ENCODE measurements around the gene RBFOX2.

Gene RBFOX2

DNA sequence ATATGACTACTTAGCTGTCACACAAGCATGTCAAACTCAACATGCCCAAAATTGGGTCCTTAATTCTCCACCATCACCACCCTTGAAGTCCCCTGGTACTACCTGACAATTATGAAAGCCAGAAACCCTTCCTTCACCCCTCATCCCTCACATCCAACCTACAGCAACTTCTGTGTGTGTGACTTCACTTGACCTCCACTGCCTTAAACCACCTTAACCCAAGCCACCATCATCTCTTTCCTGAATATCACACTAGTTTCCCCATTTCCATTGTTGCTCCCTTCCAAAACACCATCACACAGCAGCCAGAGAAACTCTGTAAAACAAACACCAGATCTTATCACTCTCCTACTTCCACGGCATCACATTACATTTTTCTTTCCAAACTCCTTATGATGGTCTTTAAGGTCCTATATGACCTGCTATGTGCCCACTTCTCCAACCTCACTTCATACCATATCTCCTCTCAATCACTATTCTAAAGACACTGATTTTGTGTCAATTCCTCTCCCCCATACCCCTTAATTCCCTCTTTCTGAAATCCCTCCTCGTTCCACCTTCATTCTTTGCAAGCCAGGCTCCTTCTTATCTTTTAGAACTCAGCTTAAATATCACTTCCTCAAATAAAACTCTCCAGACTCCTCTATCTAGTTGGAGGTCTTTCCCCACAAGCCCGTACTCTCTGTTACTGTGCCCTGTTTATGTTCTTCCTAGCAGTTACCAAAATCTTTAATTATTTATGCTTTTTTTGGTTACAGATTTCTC is 124.9 kb downstream of the RBFOX2 start:
- Mint-ChIP-seq H3K9me3 (no peaks in the 10 kb centered on the region), H3K4me3 (peak overlapping the region in 1 of 3 experiments; percentile 1), H3K36me3 (ENCODE audit: low read depth) (no peaks in the 10 kb centered on the region), H3K27me3 (ENCODE audit: low read depth) (no peaks in the 10 kb centered on the region), H3K4me1 (peaks cover 56% of the 10 kb centered on the region), H3K27ac (peak overlapping the region; percentile 33 to 51 (median 36))
- TF ChIP-seq, protein P1, sequence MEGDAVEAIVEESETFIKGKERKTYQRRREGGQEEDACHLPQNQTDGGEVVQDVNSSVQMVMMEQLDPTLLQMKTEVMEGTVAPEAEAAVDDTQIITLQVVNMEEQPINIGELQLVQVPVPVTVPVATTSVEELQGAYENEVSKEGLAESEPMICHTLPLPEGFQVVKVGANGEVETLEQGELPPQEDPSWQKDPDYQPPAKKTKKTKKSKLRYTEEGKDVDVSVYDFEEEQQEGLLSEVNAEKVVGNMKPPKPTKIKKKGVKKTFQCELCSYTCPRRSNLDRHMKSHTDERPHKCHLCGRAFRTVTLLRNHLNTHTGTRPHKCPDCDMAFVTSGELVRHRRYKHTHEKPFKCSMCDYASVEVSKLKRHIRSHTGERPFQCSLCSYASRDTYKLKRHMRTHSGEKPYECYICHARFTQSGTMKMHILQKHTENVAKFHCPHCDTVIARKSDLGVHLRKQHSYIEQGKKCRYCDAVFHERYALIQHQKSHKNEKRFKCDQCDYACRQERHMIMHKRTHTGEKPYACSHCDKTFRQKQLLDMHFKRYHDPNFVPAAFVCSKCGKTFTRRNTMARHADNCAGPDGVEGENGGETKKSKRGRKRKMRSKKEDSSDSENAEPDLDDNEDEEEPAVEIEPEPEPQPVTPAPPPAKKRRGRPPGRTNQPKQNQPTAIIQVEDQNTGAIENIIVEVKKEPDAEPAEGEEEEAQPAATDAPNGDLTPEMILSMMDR (IDR thresholded peaks at IDR 0.05; ENCODE audit: unreplicated experiment in 3 of 3) = no peak

DNA sequence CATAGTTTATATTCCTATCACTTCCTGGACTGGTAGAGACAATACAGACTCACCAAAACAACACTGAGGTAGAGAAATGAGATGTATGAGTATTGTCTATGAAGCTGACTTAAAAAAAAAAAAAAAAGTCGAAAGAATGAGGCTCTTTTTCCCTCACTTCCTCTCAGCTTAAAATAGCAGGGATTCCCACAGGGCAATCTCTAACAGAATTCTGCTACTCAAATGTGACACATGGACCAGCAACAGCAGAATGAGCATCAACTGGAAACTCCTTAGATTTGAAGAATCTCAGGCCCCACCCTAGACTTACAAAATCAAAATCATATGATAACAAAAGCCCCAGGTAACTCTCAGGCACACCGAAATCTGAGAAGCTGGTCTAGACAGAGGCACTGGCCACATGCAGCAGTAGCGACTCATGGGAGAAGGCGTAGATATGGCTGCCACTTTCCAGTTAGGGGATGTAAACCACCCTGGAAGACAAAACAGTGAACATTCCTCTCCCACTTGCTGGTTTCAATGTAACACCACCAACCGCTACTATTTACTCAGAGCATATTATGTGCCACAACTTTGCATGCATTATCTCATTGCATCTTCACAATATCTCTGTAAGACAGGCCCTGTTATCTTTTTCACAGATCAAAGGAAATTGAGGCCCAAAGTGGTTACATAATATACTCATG is 128.0 kb downstream of the RBFOX2 start:
- H3K27me3 Mint-ChIP-seq (ENCODE audit: low read depth) = no peaks in the 10 kb centered on the region
- peaks cover 60% of the 10 kb centered on the region for H3K4me1 Mint-ChIP-seq
- TF ChIP-seq, protein P1 (IDR thresholded peaks at IDR 0.05; ENCODE audit: unreplicated experiment in 3 of 3) = no peak
- no peaks in the 10 kb centered on the region for H3K9me3 Mint-ChIP-seq
- peak overlapping the region; percentile 47 to 80 (median 50) for H3K27ac Mint-ChIP-seq
- no peaks in the 10 kb centered on the region for H3K36me3 Mint-ChIP-seq (ENCODE audit: low read depth)
- H3K4me3 Mint-ChIP-seq = no peak overlapping the region

DNA sequence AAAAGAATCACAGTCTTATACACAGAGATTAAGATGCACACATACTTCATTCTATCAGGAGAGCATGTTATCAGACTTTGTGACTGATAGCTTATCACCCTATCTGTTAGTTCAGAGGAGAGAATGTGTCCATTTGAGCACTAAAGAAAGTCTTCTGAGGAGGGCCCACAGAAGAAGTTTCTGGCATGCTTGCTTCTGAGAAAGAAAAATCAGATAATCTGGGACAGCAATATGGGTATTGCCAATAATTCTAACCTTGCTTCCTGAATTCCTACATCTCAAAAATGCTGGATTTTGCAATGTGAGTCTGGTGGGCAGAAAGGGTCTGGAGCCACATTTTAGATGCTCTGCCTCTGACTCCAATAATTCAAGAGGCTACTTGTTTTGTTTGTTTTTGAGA is 128.9 kb downstream of the RBFOX2 start:
- TF ChIP-seq, protein P1 (IDR thresholded peaks at IDR 0.05; ENCODE audit: unreplicated experiment in 3 of 3) = no peak

DNA sequence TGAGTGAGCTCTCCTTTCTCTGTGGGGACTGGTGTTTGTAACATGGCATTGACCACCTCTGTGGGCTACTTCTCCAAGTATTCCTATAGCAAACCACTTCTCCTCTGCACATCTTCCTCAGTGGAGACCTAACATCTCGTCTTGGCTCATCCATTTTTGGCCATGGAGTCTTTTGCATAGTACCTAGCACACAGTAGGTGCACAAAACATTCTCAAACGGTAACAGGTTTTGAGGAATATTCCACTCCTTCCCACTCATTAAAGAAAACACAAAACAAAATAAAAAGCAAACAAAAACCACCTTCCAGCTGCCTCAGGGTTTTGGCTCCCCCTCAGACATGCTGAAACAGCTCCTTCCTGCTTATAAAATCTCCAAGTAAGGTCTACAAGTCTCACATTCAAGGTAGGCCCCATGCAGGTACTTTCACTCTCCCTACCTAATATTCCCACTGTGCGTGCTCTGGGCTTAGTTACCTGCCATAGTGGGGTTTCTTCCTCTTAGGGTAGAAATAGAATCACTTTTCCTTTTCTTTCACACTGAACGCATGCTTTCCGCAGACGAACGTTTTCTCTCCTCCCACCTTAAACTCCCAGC is 132.4 kb downstream of the RBFOX2 start:
- H3K4me1 Mint-ChIP-seq = peaks cover 64% of the 10 kb centered on the region
- no peaks in the 10 kb centered on the region for H3K27me3 Mint-ChIP-seq (ENCODE audit: low read depth)
- peak overlapping the region; percentile 18 to 49 (median 48) for H3K4me3 Mint-ChIP-seq
- no peaks in the 10 kb centered on the region for H3K9me3 Mint-ChIP-seq
- no peaks in the 10 kb centered on the region for H3K36me3 Mint-ChIP-seq (ENCODE audit: low read depth)
- peak overlapping the region; percentile 77 to 91 (median 90) for H3K27ac Mint-ChIP-seq
- TF ChIP-seq, protein P1 (IDR thresholded peaks at IDR 0.05; ENCODE audit: unreplicated experiment in 3 of 3) = no peak

More for the DNA sequence above, 128.9 kb downstream of the RBFOX2 start:
- H3K27me3 Mint-ChIP-seq (ENCODE audit: low read depth) = no peaks in the 10 kb centered on the region
- H3K4me3 Mint-ChIP-seq = no peak overlapping the region
- peaks cover 61% of the 10 kb centered on the region for H3K4me1 Mint-ChIP-seq
- no peaks in the 10 kb centered on the region for H3K9me3 Mint-ChIP-seq
- H3K27ac Mint-ChIP-seq = no peak overlapping the region
- no peaks in the 10 kb centered on the region for H3K36me3 Mint-ChIP-seq (ENCODE audit: low read depth)

DNA sequence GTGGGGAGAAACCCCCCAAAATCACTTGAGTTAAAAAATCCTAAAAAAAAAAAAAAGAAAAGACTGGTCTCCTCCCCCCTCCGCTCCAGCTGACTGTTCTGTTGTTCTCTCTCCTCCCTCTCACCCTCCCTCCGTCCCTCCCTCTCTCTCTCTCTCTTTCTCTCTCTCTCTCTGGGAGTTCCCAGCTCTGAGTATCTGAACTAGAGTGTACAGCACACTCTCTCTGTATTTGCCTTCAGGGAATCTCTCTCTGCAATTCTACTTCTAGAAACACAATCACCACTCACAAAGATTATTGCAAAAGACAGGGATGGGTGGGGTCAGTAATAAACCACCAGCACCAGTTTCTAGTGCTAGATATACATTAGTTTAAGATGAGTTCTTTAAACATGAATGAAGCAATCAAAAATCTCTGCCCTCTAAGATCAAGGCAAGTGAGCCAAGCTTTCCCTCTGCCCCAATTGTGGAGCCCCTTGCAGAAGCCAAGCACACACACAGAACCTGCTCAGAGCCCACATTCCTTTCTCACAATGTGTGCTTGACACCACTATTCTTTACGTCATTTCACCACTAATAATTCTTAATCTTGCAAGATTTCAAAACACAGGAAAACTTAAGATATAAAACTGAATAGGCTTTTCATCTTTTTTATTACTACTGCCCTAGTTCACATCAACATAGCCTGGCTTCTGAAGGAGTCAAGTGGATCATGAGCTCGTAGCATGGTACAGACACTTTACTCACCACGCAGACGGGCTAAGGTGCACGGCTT is 133.5 kb downstream of the RBFOX2 start:
- no peaks in the 10 kb centered on the region for H3K27me3 Mint-ChIP-seq (ENCODE audit: low read depth)
- TF ChIP-seq, protein P1 (IDR thresholded peaks at IDR 0.05; ENCODE audit: unreplicated experiment in 3 of 3) = no peak
- no peaks in the 10 kb centered on the region for H3K9me3 Mint-ChIP-seq
- peaks cover 54% of the 10 kb centered on the region for H3K4me1 Mint-ChIP-seq
- peak overlapping the region; percentile 12 to 79 (median 62) for H3K4me3 Mint-ChIP-seq
- peak overlapping the region; percentile 90 to 91 (median 90) for H3K27ac Mint-ChIP-seq
- no peaks in the 10 kb centered on the region for H3K36me3 Mint-ChIP-seq (ENCODE audit: low read depth)

All from nephron (organoid).